Measurements from ENCODE around the gene PLEKHA1.

PLEKHA1 gene

GRCh38 chr10:122417667-122418066 is 43.2 kb downstream of the PLEKHA1 start:
- Histone ChIP-seq H3K9ac (ENCODE audit: low read depth, low read length, poor library complexity) (no peak overlapping the region), H3K4me2 (ENCODE audit: insufficient read depth, low read length, poor library complexity, severe bottlenecking) (no peak overlapping the region), H2AK5ac (ENCODE audit: low read depth, low read length) (no peak overlapping the region), H3K23ac (ENCODE audit: low read depth, low read length, poor library complexity) (no peak overlapping the region), H2AFZ (ENCODE audit: low read length) (no peak overlapping the region), H2BK120ac (ENCODE audit: low read depth, low read length) (no peak overlapping the region), H2BK15ac (ENCODE audit: low read length) (no peak overlapping the region), H3K4me1 (ENCODE audit: control insufficient read depth in 2 of 2, insufficient read depth in 1 of 2, low read depth in 1 of 2, low read length in 2 of 2) (no peaks in the 10 kb centered on the region), H3K36me3 (replicated peaks in 1 of 2; ENCODE audit: control insufficient read depth in 2 of 2, insufficient read depth in 2 of 2, low read length in 2 of 2) (peaks cover 2 to 71% of the 10 kb centered on the region in 2 donors), H4K8ac (ENCODE audit: low read depth, low read length) (no peak overlapping the region), H3K4me3 (ENCODE audit: low read length in 2 of 2) (no peak overlapping the region), H3K4ac (ENCODE audit: low read length) (no peak overlapping the region), H3K27me3 (ENCODE audit: control insufficient read depth in 3 of 3, insufficient read depth in 3 of 3, low read depth in 1 of 3, low read length in 3 of 3) (no peaks in the 10 kb centered on the region), H3K9me3 (replicated peaks in 1 of 2; ENCODE audit: control insufficient read depth in 2 of 2, insufficient read depth in 1 of 2, low read depth in 1 of 2, low read length in 2 of 2) (no peaks in the 10 kb centered on the region), H3K18ac (ENCODE audit: low read length) (no peak overlapping the region), H3K14ac (ENCODE audit: low read length) (no peak overlapping the region), H2BK5ac (ENCODE audit: low read length) (no peak overlapping the region), H2BK12ac (ENCODE audit: low read length) (no peak overlapping the region), H3K27ac (replicated peaks; ENCODE audit: low read length) (no peak overlapping the region), H3K79me1 (ENCODE audit: low read depth, low read length) (no peaks in the 10 kb centered on the region), H4K91ac (ENCODE audit: low read depth, low read length, poor library complexity) (no peak overlapping the region)
- no CpG with 5 or more reads among the region's 2 CpGs for WGBS, 2 donors (ENCODE audit: extremely low coverage in 2 of 2, insufficient read length in 2 of 2, insufficient replicate concordance in 1 of 2)
- DNase-seq (ENCODE audit: low spot score) = no peak

- peaks cover 2 to 63% of the 10 kb centered on the region in 2 donors for H3K36me3 ChIP-seq (replicated peaks in 1 of 2; ENCODE audit: control insufficient read depth in 2 of 2, insufficient read depth in 2 of 2, low read length in 2 of 2)
- no peak for DNase-seq (ENCODE audit: low spot score)
- no peaks in the 10 kb centered on the region for H3K79me1 ChIP-seq (ENCODE audit: low read depth, low read length)
- H4K8ac ChIP-seq (ENCODE audit: low read depth, low read length) = no peak overlapping the region
- H3K4me3 ChIP-seq (ENCODE audit: low read length in 2 of 2) = no peak overlapping the region
- no peak overlapping the region for H2AFZ ChIP-seq (ENCODE audit: low read length)
- H2BK120ac ChIP-seq (ENCODE audit: low read depth, low read length) = no peak overlapping the region
- no peak overlapping the region for H3K9ac ChIP-seq (ENCODE audit: low read depth, low read length, poor library complexity)
- WGBS, 2 donors (ENCODE audit: extremely low coverage in 2 of 2, insufficient read length in 2 of 2, insufficient replicate concordance in 1 of 2) = no CpG with 5 or more reads among the region's 1 CpG
- H2BK5ac ChIP-seq (ENCODE audit: low read length) = no peak overlapping the region
- no peaks in the 10 kb centered on the region for H3K27me3 ChIP-seq (ENCODE audit: control insufficient read depth in 3 of 3, insufficient read depth in 3 of 3, low read depth in 1 of 3, low read length in 3 of 3)
- H2BK15ac ChIP-seq (ENCODE audit: low read length) = no peak overlapping the region
- no peak overlapping the region for H2BK12ac ChIP-seq (ENCODE audit: low read length)
- no peak overlapping the region for H3K23ac ChIP-seq (ENCODE audit: low read depth, low read length, poor library complexity)
- H3K4me1 ChIP-seq (ENCODE audit: control insufficient read depth in 2 of 2, insufficient read depth in 1 of 2, low read depth in 1 of 2, low read length in 2 of 2) = no peaks in the 10 kb centered on the region
- no peak overlapping the region for H3K14ac ChIP-seq (ENCODE audit: low read length)
- no peak overlapping the region for H3K4me2 ChIP-seq (ENCODE audit: insufficient read depth, low read length, poor library complexity, severe bottlenecking)
- no peak overlapping the region for H3K4ac ChIP-seq (ENCODE audit: low read length)
- H3K18ac ChIP-seq (ENCODE audit: low read length) = no peak overlapping the region
- no peak overlapping the region for H3K27ac ChIP-seq (replicated peaks; ENCODE audit: low read length)
- H2AK5ac ChIP-seq (ENCODE audit: low read depth, low read length) = no peak overlapping the region
- no peak overlapping the region for H4K91ac ChIP-seq (ENCODE audit: low read depth, low read length, poor library complexity)
- H3K9me3 ChIP-seq (replicated peaks in 1 of 2; ENCODE audit: control insufficient read depth in 2 of 2, insufficient read depth in 1 of 2, low read depth in 1 of 2, low read length in 2 of 2) = no peaks in the 10 kb centered on the region
Observed at GRCh38 chr10:122419016-122419415, 44.5 kb downstream of the PLEKHA1 start.

GRCh38 chr10:122419876-122420623 is 45.5 kb downstream of the PLEKHA1 start:
- no peak for DNase-seq (ENCODE audit: low spot score)
- H3K4me2 ChIP-seq (ENCODE audit: insufficient read depth, low read length, poor library complexity, severe bottlenecking) = no peak overlapping the region
- H2BK5ac ChIP-seq (ENCODE audit: low read length) = no peak overlapping the region
- no peaks in the 10 kb centered on the region for H3K4me1 ChIP-seq (ENCODE audit: control insufficient read depth in 2 of 2, insufficient read depth in 1 of 2, low read depth in 1 of 2, low read length in 2 of 2)
- H3K79me1 ChIP-seq (ENCODE audit: low read depth, low read length) = no peaks in the 10 kb centered on the region
- no peak overlapping the region for H2BK120ac ChIP-seq (ENCODE audit: low read depth, low read length)
- no peak overlapping the region for H3K14ac ChIP-seq (ENCODE audit: low read length)
- no CpG with 5 or more reads among the region's 3 CpGs for WGBS, 2 donors (ENCODE audit: extremely low coverage in 2 of 2, insufficient read length in 2 of 2, insufficient replicate concordance in 1 of 2)
- peaks cover 2 to 52% of the 10 kb centered on the region in 2 donors for H3K36me3 ChIP-seq (replicated peaks in 1 of 2; ENCODE audit: control insufficient read depth in 2 of 2, insufficient read depth in 2 of 2, low read length in 2 of 2)
- no peak overlapping the region for H4K8ac ChIP-seq (ENCODE audit: low read depth, low read length)
- H3K4ac ChIP-seq (ENCODE audit: low read length) = no peak overlapping the region
- no peak overlapping the region for H3K23ac ChIP-seq (ENCODE audit: low read depth, low read length, poor library complexity)
- H3K9ac ChIP-seq (ENCODE audit: low read depth, low read length, poor library complexity) = no peak overlapping the region
- no peak overlapping the region for H3K18ac ChIP-seq (ENCODE audit: low read length)
- H2BK15ac ChIP-seq (ENCODE audit: low read length) = no peak overlapping the region
- H3K4me3 ChIP-seq (ENCODE audit: low read length in 2 of 2) = no peak overlapping the region
- H2BK12ac ChIP-seq (ENCODE audit: low read length) = no peak overlapping the region
- H2AFZ ChIP-seq (ENCODE audit: low read length) = no peak overlapping the region
- H4K91ac ChIP-seq (ENCODE audit: low read depth, low read length, poor library complexity) = no peak overlapping the region
- no peaks in the 10 kb centered on the region for H3K9me3 ChIP-seq (replicated peaks in 1 of 2; ENCODE audit: control insufficient read depth in 2 of 2, insufficient read depth in 1 of 2, low read depth in 1 of 2, low read length in 2 of 2)
- no peak overlapping the region for H2AK5ac ChIP-seq (ENCODE audit: low read depth, low read length)
- H3K27ac ChIP-seq (replicated peaks; ENCODE audit: low read length) = no peak overlapping the region
- no peaks in the 10 kb centered on the region for H3K27me3 ChIP-seq (ENCODE audit: control insufficient read depth in 3 of 3, insufficient read depth in 3 of 3, low read depth in 1 of 3, low read length in 3 of 3)

GRCh38 chr10:122420624-122421007 is 46.1 kb downstream of the PLEKHA1 start:
- H3K4ac ChIP-seq (ENCODE audit: low read length) = no peak overlapping the region
- no peak overlapping the region for H4K8ac ChIP-seq (ENCODE audit: low read depth, low read length)
- H2BK120ac ChIP-seq (ENCODE audit: low read depth, low read length) = no peak overlapping the region
- H2BK15ac ChIP-seq (ENCODE audit: low read length) = no peak overlapping the region
- H3K27me3 ChIP-seq (ENCODE audit: control insufficient read depth in 3 of 3, insufficient read depth in 3 of 3, low read depth in 1 of 3, low read length in 3 of 3) = no peaks in the 10 kb centered on the region
- H3K23ac ChIP-seq (ENCODE audit: low read depth, low read length, poor library complexity) = no peak overlapping the region
- H2BK12ac ChIP-seq (ENCODE audit: low read length) = no peak overlapping the region
- H3K4me3 ChIP-seq (ENCODE audit: low read length in 2 of 2) = no peak overlapping the region
- peaks cover 2 to 51% of the 10 kb centered on the region in 2 donors for H3K36me3 ChIP-seq (replicated peaks in 1 of 2; ENCODE audit: control insufficient read depth in 2 of 2, insufficient read depth in 2 of 2, low read length in 2 of 2)
- H2AFZ ChIP-seq (ENCODE audit: low read length) = no peak overlapping the region
- H3K14ac ChIP-seq (ENCODE audit: low read length) = no peak overlapping the region
- DNase-seq (ENCODE audit: low spot score) = no peak
- no peaks in the 10 kb centered on the region for H3K79me1 ChIP-seq (ENCODE audit: low read depth, low read length)
- H2BK5ac ChIP-seq (ENCODE audit: low read length) = no peak overlapping the region
- H3K18ac ChIP-seq (ENCODE audit: low read length) = no peak overlapping the region
- H4K91ac ChIP-seq (ENCODE audit: low read depth, low read length, poor library complexity) = no peak overlapping the region
- WGBS, 2 donors (ENCODE audit: extremely low coverage in 2 of 2, insufficient read length in 2 of 2, insufficient replicate concordance in 1 of 2) = no CpG with 5 or more reads among the region's 3 CpGs
- no peak overlapping the region for H2AK5ac ChIP-seq (ENCODE audit: low read depth, low read length)
- no peak overlapping the region for H3K9ac ChIP-seq (ENCODE audit: low read depth, low read length, poor library complexity)
- no peak overlapping the region for H3K4me2 ChIP-seq (ENCODE audit: insufficient read depth, low read length, poor library complexity, severe bottlenecking)
- H3K4me1 ChIP-seq (ENCODE audit: control insufficient read depth in 2 of 2, insufficient read depth in 1 of 2, low read depth in 1 of 2, low read length in 2 of 2) = no peaks in the 10 kb centered on the region
- no peaks in the 10 kb centered on the region for H3K9me3 ChIP-seq (replicated peaks in 1 of 2; ENCODE audit: control insufficient read depth in 2 of 2, insufficient read depth in 1 of 2, low read depth in 1 of 2, low read length in 2 of 2)
- H3K27ac ChIP-seq (replicated peaks; ENCODE audit: low read length) = no peak overlapping the region

All from neuronal stem cell (in vitro differentiated cells).